Activated naive CD8-positive, alpha-beta T cell treated with anti-CD3 and anti-CD28 coated beads, Interleukin-2, amount 10 ng/mL, durations not matched to agents 7 days and 5 days (primary cell): ENCODE data around the gene ZFAND6. TPM values are rescaled to one million over a fixed set of nuclear protein-coding genes. Genes with fewer than 3 reads are reported as not detected.

Experiments used
- ATAC-seq: fragments of 150-1000 bp; cut with Tn5 transposase; one replicate; pipeline ENCODE4 v1.10.0; 2021; ENCODE audit warnings: low read depth, moderate library complexity
- POLR2A ChIA-PET: fragments of 350-600 bp; sonication (Branson Sonifier 250); formaldehyde crosslinking; loops from one replicate; lab custom pipeline; 2021; ENCODE audit warnings: antibody characterized with exemption; lab: Charles Lee
- DNase-seq: peaks from one replicate; pipeline ENCODE4 v3.0.0; 2021
- H3K27ac Mint-ChIP-seq: one replicate; pipeline ENCODE4 v1.8.0; 2022; ENCODE audit warnings: mild to moderate bottlenecking, mixed read lengths
- H3K27me3 Mint-ChIP-seq: one replicate; pipeline ENCODE4 v1.8.0; 2022; ENCODE audit warnings: mild to moderate bottlenecking, moderate library complexity, mixed read lengths
- H3K36me3 Mint-ChIP-seq: one replicate; pipeline ENCODE4 v1.8.0; 2021; ENCODE audit warnings: mild to moderate bottlenecking, mixed read lengths
- H3K4me1 Mint-ChIP-seq: one replicate; pipeline ENCODE4 v1.8.0; 2021; ENCODE audit warnings: mixed read lengths
- H3K4me3 Mint-ChIP-seq: one replicate; pipeline ENCODE4 v1.8.0; 2022; ENCODE audit warnings: mild to moderate bottlenecking, moderate library complexity, mixed read lengths
- H3K9me3 Mint-ChIP-seq: one replicate; pipeline ENCODE4 v1.8.0; 2021; ENCODE audit warnings: mixed read lengths
- total RNA-seq, 2 experiments: library from RNA; stranded (reverse); gene quantifications; one replicate each; pipeline ENCODE4 v1.2.3, GENCODE V29; 2021

Gene ZFAND6
- total RNA-seq, 2 experiments from 2014 or later = 54.9 to 58.3 TPM

- ATAC-seq = peak; percentile 76
- Mint-ChIP-seq H3K4me3 (no peak overlapping the region), H3K4me1 (peaks cover 4% of the 10 kb centered on the region), H3K27me3 (no peaks in the 10 kb centered on the region), H3K27ac (no peak overlapping the region), H3K9me3 (no peaks in the 10 kb centered on the region), H3K36me3 (peaks cover 9% of the 10 kb centered on the region)
- POLR2A ChIA-PET = no interaction called here
- DNase-seq = peak; percentile 80
These were observed 113.7 kb downstream of the ZFAND6 start for GRCh38 chr15:80173022-80173759.

- POLR2A ChIA-PET = interaction anchor here (0.8 kb wide), 1 partner anchor 13 kb away, joined by 3 read pairs; no protein-coding TSS in a partner anchor
- no peak for DNase-seq
- no peaks in the 10 kb centered on the region for H3K9me3 Mint-ChIP-seq
These were observed 114.7 kb downstream of the ZFAND6 start for GRCh38 chr15:80174017-80174746.

GRCh38 chr15:80175436-80175835 lies 116.0 kb downstream of the ZFAND6 start:
- Mint-ChIP-seq H3K4me1 (peaks cover 4% of the 10 kb centered on the region), H3K9me3 (no peaks in the 10 kb centered on the region), H3K27me3 (no peaks in the 10 kb centered on the region), H3K27ac (no peak overlapping the region), H3K36me3 (peaks cover 12% of the 10 kb centered on the region), H3K4me3 (no peak overlapping the region)
- DNase-seq = no peak
- POLR2A ChIA-PET = interaction anchor here (0.8 kb wide), 1 partner anchor 14 kb away, joined by 3 read pairs; no protein-coding TSS in a partner anchor
- ATAC-seq = no peak

More at GRCh38 chr15:80174017-80174746, 114.7 kb downstream of the ZFAND6 start:
- peaks cover 10% of the 10 kb centered on the region for H3K36me3 Mint-ChIP-seq
- no peak overlapping the region for H3K4me3 Mint-ChIP-seq
- ATAC-seq = no peak
- peaks cover 4% of the 10 kb centered on the region for H3K4me1 Mint-ChIP-seq
- no peaks in the 10 kb centered on the region for H3K27me3 Mint-ChIP-seq
- H3K27ac Mint-ChIP-seq = peak overlapping the region; percentile 9

GRCh38 chr15:80176443-80176842 lies 117.0 kb downstream of the ZFAND6 start:
- peaks cover 11% of the 10 kb centered on the region for H3K36me3 Mint-ChIP-seq
- DNase-seq (no peak), ATAC-seq (no peak)
- no peaks in the 10 kb centered on the region for H3K27me3 Mint-ChIP-seq
- no peaks in the 10 kb centered on the region for H3K9me3 Mint-ChIP-seq
- H3K27ac Mint-ChIP-seq = no peak overlapping the region
- no peak overlapping the region for H3K4me3 Mint-ChIP-seq
- POLR2A ChIA-PET = no interaction called here
- H3K4me1 Mint-ChIP-seq = peaks cover 4% of the 10 kb centered on the region

DNA sequence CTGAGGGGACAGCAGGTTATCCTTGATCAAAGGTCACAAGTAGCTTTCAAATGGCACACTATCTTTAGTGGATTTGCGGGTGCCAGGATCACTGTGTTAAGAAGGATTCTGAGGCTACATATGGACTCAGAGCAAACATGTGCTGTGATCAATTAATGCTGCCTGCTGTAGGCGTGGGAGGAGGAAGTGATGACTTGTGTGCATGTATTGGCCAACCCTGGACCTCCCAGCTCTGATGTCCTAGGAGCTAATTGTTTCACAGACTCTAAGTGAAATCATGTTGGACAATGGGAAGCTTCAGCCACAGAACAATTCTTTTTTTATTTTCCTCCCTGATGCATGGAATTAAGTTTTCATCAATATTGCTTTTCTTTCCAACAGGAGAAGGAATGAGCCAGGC lies 117.7 kb downstream of the ZFAND6 start:
- Mint-ChIP-seq H3K9me3 (no peaks in the 10 kb centered on the region), H3K27ac (no peak overlapping the region), H3K27me3 (no peaks in the 10 kb centered on the region), H3K36me3 (peaks cover 17% of the 10 kb centered on the region), H3K4me1 (peaks cover 1% of the 10 kb centered on the region), H3K4me3 (no peak overlapping the region)
- DNase-seq (no peak), ATAC-seq (no peak)
- POLR2A ChIA-PET = no interaction called here

- Mint-ChIP-seq H3K4me1 (no peaks in the 10 kb centered on the region), H3K27ac (no peak overlapping the region), H3K4me3 (no peak overlapping the region), H3K36me3 (peaks cover 25% of the 10 kb centered on the region), H3K9me3 (no peaks in the 10 kb centered on the region), H3K27me3 (no peaks in the 10 kb centered on the region)
- DNase-seq (no peak), ATAC-seq (no peak)
- POLR2A ChIA-PET = no interaction called here
These were observed 119.7 kb downstream of the ZFAND6 start for GRCh38 chr15:80179025-80179759.

DNA sequence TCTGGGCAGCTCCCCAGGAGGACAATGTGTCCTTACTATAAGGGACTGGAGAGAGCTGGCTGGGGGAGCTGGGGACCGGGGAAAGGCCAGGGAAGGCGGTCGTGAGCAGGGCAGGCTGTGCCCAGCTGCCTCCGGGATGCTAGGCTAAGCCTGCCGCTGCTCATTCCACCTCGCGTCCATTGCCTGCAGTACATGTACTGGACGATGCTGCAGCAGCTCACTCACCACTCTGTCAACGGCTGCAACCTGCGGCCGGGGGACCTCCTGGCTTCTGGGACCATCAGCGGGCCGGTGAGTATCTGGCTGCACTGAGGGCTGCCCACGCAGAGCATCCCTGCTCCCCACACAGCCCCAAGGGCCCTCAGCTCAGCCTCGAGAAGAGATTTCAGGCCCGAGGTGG lies 120.5 kb downstream of the ZFAND6 start:
- ATAC-seq (no peak), DNase-seq (no peak)
- H3K9me3 Mint-ChIP-seq = no peaks in the 10 kb centered on the region
- peaks cover 31% of the 10 kb centered on the region for H3K36me3 Mint-ChIP-seq
- H3K27ac Mint-ChIP-seq = no peak overlapping the region
- H3K4me3 Mint-ChIP-seq = no peak overlapping the region
- no peaks in the 10 kb centered on the region for H3K4me1 Mint-ChIP-seq
- no peaks in the 10 kb centered on the region for H3K27me3 Mint-ChIP-seq
- POLR2A ChIA-PET = no interaction called here

GRCh38 chr15:80180468-80180867 lies 121.0 kb downstream of the ZFAND6 start:
- DNase-seq (no peak), ATAC-seq (no peak)
- Mint-ChIP-seq H3K4me1 (peaks cover 2% of the 10 kb centered on the region), H3K4me3 (no peak overlapping the region), H3K27ac (no peak overlapping the region), H3K36me3 (peaks cover 35% of the 10 kb centered on the region), H3K27me3 (no peaks in the 10 kb centered on the region), H3K9me3 (peaks cover 2% of the 10 kb centered on the region)
- POLR2A ChIA-PET = no interaction called here

- POLR2A ChIA-PET = no interaction called here
- Mint-ChIP-seq H3K36me3 (peaks cover 35% of the 10 kb centered on the region), H3K27ac (no peak overlapping the region), H3K27me3 (no peaks in the 10 kb centered on the region), H3K4me3 (no peak overlapping the region), H3K9me3 (peaks cover 2% of the 10 kb centered on the region), H3K4me1 (peaks cover 2% of the 10 kb centered on the region)
- ATAC-seq = no peak
- DNase-seq = no peak
These were observed 121.5 kb downstream of the ZFAND6 start for GRCh38 chr15:80180986-80181385.

DNA sequence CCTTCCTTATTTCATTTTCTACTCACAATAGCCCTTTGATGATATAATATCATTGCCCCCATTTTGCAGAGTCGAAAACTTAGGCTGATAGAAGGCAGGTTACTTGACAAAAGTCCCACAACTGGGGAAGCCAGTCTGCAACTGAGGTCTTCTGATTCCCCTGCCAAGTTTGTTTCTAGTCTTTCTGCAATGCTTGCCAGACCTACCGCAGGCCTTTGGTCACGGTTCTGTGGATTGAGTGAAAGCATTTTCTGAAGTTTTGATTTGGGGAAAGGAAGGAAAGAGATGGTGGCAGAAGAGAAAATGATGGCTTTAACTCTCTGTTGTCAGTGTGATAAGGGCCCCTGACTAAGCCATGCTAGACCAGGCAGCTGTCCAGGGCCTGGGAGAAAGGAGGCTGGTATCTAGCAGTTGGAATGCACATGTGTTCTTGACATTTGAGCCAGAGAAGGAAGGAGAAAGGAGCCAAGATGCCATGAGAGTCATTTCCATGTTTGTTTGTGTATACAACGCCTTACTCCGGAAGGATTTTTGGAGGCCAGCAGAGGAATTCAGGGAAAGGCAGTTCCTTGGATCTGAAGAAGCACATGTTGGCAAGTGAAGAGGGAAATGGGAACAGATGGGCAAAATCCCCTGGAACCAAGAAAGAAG lies 123.3 kb downstream of the ZFAND6 start:
- peaks cover 50% of the 10 kb centered on the region for H3K36me3 Mint-ChIP-seq

GRCh38 chr15:80183306-80183705 lies 123.8 kb downstream of the ZFAND6 start:
- ATAC-seq (no peak), DNase-seq (no peak)
- H3K27me3 Mint-ChIP-seq = no peaks in the 10 kb centered on the region
- no peak overlapping the region for H3K4me3 Mint-ChIP-seq
- H3K4me1 Mint-ChIP-seq = peaks cover 2% of the 10 kb centered on the region
- POLR2A ChIA-PET = no interaction called here
- peaks cover 52% of the 10 kb centered on the region for H3K36me3 Mint-ChIP-seq
- peaks cover 2% of the 10 kb centered on the region for H3K9me3 Mint-ChIP-seq
- no peak overlapping the region for H3K27ac Mint-ChIP-seq

More for the DNA sequence above, 123.3 kb downstream of the ZFAND6 start:
- no peak for ATAC-seq
- Mint-ChIP-seq H3K27ac (no peak overlapping the region), H3K4me3 (no peak overlapping the region), H3K9me3 (peaks cover 2% of the 10 kb centered on the region), H3K27me3 (no peaks in the 10 kb centered on the region), H3K4me1 (peaks cover 2% of the 10 kb centered on the region)
- no peak for DNase-seq
- POLR2A ChIA-PET = no interaction called here

DNA sequence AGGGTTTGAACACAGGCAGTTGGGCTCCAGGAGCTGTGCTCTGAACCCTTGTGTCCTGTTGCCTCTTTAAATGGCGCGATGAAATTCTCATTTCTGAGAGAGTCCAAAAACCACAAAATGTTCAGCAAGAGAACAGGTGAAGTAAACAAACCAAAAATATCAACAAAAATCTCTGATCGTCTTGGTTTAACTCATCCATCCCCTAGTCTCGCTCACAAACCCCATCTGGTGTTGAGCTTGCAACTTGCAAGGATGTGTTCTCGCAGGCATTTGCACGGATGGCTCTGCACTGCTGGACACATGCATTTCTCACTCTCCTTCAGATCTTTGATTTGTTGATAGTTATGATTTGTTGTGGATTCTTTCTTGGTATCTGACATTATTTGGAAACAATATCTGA lies 124.4 kb downstream of the ZFAND6 start:
- Mint-ChIP-seq H3K4me1 (peaks cover 2% of the 10 kb centered on the region), H3K9me3 (peaks cover 2% of the 10 kb centered on the region), H3K27ac (no peak overlapping the region), H3K4me3 (no peak overlapping the region), H3K27me3 (no peaks in the 10 kb centered on the region), H3K36me3 (peaks cover 56% of the 10 kb centered on the region)
- no peak for ATAC-seq
- POLR2A ChIA-PET = no interaction called here
- DNase-seq = no peak

- DNase-seq = no peak
- Mint-ChIP-seq H3K4me1 (peaks cover 2% of the 10 kb centered on the region), H3K27me3 (no peaks in the 10 kb centered on the region), H3K4me3 (no peak overlapping the region), H3K9me3 (peaks cover 2% of the 10 kb centered on the region), H3K36me3 (peaks cover 59% of the 10 kb centered on the region), H3K27ac (no peak overlapping the region)
- POLR2A ChIA-PET = no interaction called here
- ATAC-seq = no peak
These were observed 125.1 kb downstream of the ZFAND6 start for GRCh38 chr15:80184554-80184953.
